ENCODE data around the gene MCUR1.

DNA sequence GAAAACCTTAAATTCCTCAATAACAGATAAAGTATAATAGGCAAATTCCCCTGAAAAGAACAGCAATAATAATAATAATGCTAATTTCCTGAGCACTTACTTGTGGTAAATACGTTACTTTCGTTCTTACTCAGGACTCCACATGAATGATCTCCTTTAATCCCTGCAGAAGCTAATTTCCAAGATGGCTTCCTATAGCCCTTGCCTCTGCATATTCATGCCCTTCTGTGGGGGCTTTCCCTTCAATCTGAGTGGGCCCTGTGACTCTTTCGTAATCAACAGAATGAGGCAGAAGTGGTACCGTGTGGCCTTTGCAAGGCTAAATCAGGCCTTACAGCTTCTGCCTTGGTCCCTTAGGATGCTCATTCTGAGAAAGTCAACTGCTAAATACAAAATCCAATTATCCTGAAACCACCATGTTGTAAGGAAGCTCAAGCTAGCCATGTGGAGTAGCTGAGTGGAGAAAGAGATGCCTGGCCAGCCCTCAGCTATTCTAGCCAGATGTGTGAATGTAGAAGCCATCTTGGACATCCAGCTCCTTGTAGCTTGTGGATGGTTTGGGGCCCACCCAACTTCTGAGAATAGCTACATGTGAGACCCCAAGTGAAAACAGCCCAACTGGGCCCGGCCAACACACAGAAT is 50.5 kb downstream of the MCUR1 start:
- TF ChIP-seq SPI1 (IDR thresholded peaks at IDR 0.05; ENCODE audit: borderline replicate concordance, low read depth) (no peak), POLR2AphosphoS5 (IDR thresholded peaks at IDR 0.05; ENCODE audit: low read depth) (no peak)
- TF ChIP-seq, protein P1, sequence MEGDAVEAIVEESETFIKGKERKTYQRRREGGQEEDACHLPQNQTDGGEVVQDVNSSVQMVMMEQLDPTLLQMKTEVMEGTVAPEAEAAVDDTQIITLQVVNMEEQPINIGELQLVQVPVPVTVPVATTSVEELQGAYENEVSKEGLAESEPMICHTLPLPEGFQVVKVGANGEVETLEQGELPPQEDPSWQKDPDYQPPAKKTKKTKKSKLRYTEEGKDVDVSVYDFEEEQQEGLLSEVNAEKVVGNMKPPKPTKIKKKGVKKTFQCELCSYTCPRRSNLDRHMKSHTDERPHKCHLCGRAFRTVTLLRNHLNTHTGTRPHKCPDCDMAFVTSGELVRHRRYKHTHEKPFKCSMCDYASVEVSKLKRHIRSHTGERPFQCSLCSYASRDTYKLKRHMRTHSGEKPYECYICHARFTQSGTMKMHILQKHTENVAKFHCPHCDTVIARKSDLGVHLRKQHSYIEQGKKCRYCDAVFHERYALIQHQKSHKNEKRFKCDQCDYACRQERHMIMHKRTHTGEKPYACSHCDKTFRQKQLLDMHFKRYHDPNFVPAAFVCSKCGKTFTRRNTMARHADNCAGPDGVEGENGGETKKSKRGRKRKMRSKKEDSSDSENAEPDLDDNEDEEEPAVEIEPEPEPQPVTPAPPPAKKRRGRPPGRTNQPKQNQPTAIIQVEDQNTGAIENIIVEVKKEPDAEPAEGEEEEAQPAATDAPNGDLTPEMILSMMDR (IDR thresholded peaks at IDR 0.05; ENCODE audit: insufficient read depth, low read length): no peak
- TF ChIP-seq, protein P2, sequence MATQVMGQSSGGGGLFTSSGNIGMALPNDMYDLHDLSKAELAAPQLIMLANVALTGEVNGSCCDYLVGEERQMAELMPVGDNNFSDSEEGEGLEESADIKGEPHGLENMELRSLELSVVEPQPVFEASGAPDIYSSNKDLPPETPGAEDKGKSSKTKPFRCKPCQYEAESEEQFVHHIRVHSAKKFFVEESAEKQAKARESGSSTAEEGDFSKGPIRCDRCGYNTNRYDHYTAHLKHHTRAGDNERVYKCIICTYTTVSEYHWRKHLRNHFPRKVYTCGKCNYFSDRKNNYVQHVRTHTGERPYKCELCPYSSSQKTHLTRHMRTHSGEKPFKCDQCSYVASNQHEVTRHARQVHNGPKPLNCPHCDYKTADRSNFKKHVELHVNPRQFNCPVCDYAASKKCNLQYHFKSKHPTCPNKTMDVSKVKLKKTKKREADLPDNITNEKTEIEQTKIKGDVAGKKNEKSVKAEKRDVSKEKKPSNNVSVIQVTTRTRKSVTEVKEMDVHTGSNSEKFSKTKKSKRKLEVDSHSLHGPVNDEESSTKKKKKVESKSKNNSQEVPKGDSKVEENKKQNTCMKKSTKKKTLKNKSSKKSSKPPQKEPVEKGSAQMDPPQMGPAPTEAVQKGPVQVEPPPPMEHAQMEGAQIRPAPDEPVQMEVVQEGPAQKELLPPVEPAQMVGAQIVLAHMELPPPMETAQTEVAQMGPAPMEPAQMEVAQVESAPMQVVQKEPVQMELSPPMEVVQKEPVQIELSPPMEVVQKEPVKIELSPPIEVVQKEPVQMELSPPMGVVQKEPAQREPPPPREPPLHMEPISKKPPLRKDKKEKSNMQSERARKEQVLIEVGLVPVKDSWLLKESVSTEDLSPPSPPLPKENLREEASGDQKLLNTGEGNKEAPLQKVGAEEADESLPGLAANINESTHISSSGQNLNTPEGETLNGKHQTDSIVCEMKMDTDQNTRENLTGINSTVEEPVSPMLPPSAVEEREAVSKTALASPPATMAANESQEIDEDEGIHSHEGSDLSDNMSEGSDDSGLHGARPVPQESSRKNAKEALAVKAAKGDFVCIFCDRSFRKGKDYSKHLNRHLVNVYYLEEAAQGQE (IDR thresholded peaks at IDR 0.05; ENCODE audit: insufficient replicate concordance, low read depth): no peak

All from HL-60 (cell line).